GM23338 (cell line): ENCODE data around the gene ATP1B3. TPM values are rescaled to one million over a fixed set of nuclear protein-coding genes. Genes with fewer than 3 reads are reported as not detected.
A peak's percentile ranks its signal among the peaks of the same experiment; 100 is the strongest.
"Not testable (repeated sequence)": the region's sequence is repeated elsewhere in the genome, so short reads cannot be mapped to it uniquely, and the experiment has no call there.

Experiments
- ATAC-seq: fragments of 200-7000 bp; cut with Tn5 transposase; 3 replicates; pipeline ENCODE4 v1.9.1; 2020
- DNase-seq: peaks from one replicate; pipeline ENCODE4 v3.0.0-alpha.2; 2015; ENCODE audit warnings: low spot score
- H2AFZ ChIP-seq: fragments of 200-600 bp; sonication (generic); 2 replicates; pipeline ENCODE4 v1.8.0; 2016; ENCODE audit warnings: antibody characterized with exemption, mild to moderate bottlenecking, moderate library complexity
- H3F3A ChIP-seq: fragments of 200-600 bp; sonication (generic); replicated peaks from 2 replicates; pipeline ENCODE4 v1.8.0; 2017; ENCODE audit warnings: antibody characterized with exemption, mixed run types, low read depth
- H3K27ac ChIP-seq: fragments of 200-600 bp; sonication (generic); 2 replicates; pipeline ENCODE4 v1.6.1; 2016; ENCODE audit warnings: low read depth
- H3K27me3 ChIP-seq: fragments of 200-600 bp; sonication (generic); 2 replicates; pipeline ENCODE4 v1.8.0; 2016; ENCODE audit warnings: mild to moderate bottlenecking, mixed run types, moderate library complexity; ENCODE audit not compliant: insufficient read depth
- H3K36me3 ChIP-seq: fragments of 200-600 bp; sonication (generic); 2 replicates; pipeline ENCODE4 v1.8.0; 2016; ENCODE audit warnings: mild to moderate bottlenecking; ENCODE audit not compliant: insufficient read depth
- H3K4me1 ChIP-seq: fragments of 200-600 bp; sonication (generic); 2 replicates; pipeline ENCODE4 v1.8.0; 2016; ENCODE audit warnings: mild to moderate bottlenecking, moderate library complexity; ENCODE audit not compliant: insufficient read depth
- H3K4me2 ChIP-seq: fragments of 200-600 bp; sonication (generic); 2 replicates; pipeline ENCODE4 v1.7.1; 2017; ENCODE audit warnings: mixed run types
- H3K4me3 ChIP-seq: fragments of 200-600 bp; sonication (generic); 2 replicates; pipeline ENCODE4 v1.6.1; 2016; ENCODE audit warnings: mixed run types
- H3K79me2 ChIP-seq: fragments of 200-600 bp; sonication (generic); replicated peaks from 2 replicates; pipeline ENCODE4 v1.8.0; 2017; ENCODE audit warnings: mild to moderate bottlenecking; ENCODE audit not compliant: insufficient read depth
- H3K9me2 ChIP-seq: fragments of 200-600 bp; sonication (generic); 2 replicates; pipeline ENCODE4 v1.8.0; 2017; ENCODE audit not compliant: insufficient read depth
- H4K20me1 ChIP-seq: fragments of 200-600 bp; sonication (generic); replicated peaks from 2 replicates; pipeline ENCODE4 v1.8.0; 2017; ENCODE audit warnings: mild to moderate bottlenecking; ENCODE audit not compliant: insufficient read depth
- H3K27ac Mint-ChIP-seq: 2 replicates; pipeline ENCODE4 v1.8.0; 2020; ENCODE audit warnings: inconsistent platforms, mild to moderate bottlenecking, moderate library complexity, mixed read lengths
- H3K27me3 Mint-ChIP-seq: 3 replicates; pipeline ENCODE4 v1.8.0; 2022; ENCODE audit warnings: low read depth, mild to moderate bottlenecking, moderate library complexity, mixed read lengths, inconsistent platforms; ENCODE audit not compliant: insufficient read depth, poor library complexity
- H3K36me3 Mint-ChIP-seq: 3 replicates; pipeline ENCODE4 v1.8.0; 2021; ENCODE audit warnings: low read depth, mild to moderate bottlenecking, inconsistent platforms, moderate library complexity, mixed read lengths
- H3K4me1 Mint-ChIP-seq: 3 replicates; pipeline ENCODE4 v1.8.0; 2020; ENCODE audit warnings: mild to moderate bottlenecking, inconsistent platforms, mixed read lengths
- H3K4me3 Mint-ChIP-seq: 3 replicates; pipeline ENCODE4 v1.8.0; 2021; ENCODE audit warnings: moderate library complexity, mild to moderate bottlenecking, inconsistent platforms, mixed read lengths
- H3K9me3 Mint-ChIP-seq: 3 replicates; pipeline ENCODE4 v1.8.0; 2020; ENCODE audit warnings: moderate library complexity, mild to moderate bottlenecking, inconsistent platforms, mixed read lengths
- CREB1 ChIP-seq: fragments of 250-450 bp; sonication (Bioruptor Pico); IDR thresholded peaks from 2 replicates; pipeline ENCODE4 v1.5.0; 2020; ENCODE audit warnings: low read depth, mild to moderate bottlenecking, moderate library complexity
- ZNF114 ChIP-seq: fragments of 250-450 bp; sonication (Bioruptor Pico); IDR thresholded peaks from 2 replicates; pipeline ENCODE4 v1.5.0; 2020; ENCODE audit warnings: mild to moderate bottlenecking, moderate library complexity
- ZNF462 ChIP-seq: fragments of 250-450 bp; sonication (Bioruptor Pico); IDR thresholded peaks from 2 replicates; pipeline ENCODE4 v1.5.0; 2020; ENCODE audit warnings: mild to moderate bottlenecking, moderate library complexity
- polyA plus RNA-seq: library from polyadenylated mRNA; unstranded; fragments of >200 nt; fragmentation: Nextera tagmentation; extraction: Ambion mirVana; gene quantifications from 2 replicates; pipeline ENCODE4 v1.2.1, GENCODE V29; 2016
- small RNA-seq: library from RNA; depleted of rRNA; stranded (forward); fragments of <200 nt; gene quantifications from one replicate; pipeline ENCODE3, GENCODE V24; 2014; ENCODE audit warnings: low replicate concordance
- total RNA-seq: library from RNA; depleted of rRNA; stranded (reverse); fragments of >200 nt; shearing (Covaris generic); gene quantifications from 2 replicates; pipeline ENCODE4 v1.2.3, GENCODE V29; 2014; rRNA removed

ATP1B3 gene
- total and polyA plus RNA-seq, 2 experiments from 2014 or later: 135 to 315 TPM

DNA sequence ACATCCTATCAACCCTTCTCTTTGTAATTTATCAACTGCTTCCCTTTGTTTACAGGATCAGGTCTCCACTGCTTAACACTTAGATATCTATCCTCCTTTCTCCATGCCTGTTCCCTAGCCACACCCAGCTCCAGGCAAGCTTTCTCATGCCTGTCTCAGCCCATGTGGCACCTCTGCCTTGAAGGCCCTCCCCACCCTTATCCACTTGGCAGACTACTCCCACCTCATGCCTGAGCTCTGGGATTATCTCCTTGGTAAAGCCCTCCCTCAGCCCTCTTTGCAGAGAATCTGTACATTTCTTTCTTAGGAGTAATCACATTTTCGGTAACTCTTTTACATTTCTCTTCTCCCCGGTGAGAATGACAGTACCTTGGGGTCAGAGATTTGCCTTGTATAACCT is 96.0 kb downstream of the ATP1B3 start:
- peak; percentile 38; the same call in 1 of the 3 replicates for ATAC-seq
- no peak overlapping the region for H2AFZ ChIP-seq

DNA sequence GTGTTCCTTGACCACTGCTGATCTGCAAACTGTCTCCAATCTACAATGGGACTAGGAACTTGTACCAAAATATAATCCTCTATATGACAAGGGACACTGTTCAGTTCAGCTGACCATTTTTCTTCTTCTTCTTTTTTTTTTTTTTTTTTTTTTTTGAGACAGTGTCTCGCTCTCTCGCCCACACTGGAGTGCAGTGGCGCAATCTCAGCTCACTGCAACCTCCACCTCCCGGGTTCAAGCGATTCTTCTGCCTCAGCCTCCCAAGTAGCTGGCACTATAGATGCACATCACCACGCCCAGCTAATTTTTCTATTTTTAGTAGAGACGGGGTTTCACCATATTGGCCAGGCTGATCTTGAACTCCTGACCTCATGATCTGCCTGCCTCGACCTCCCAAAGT is 98.3 kb downstream of the ATP1B3 start:
- not testable (repeated sequence) for H3K27me3 Mint-ChIP-seq, H3K9me2 ChIP-seq, H3K4me1 Mint-ChIP-seq, H3K4me2 ChIP-seq, H3K4me1 ChIP-seq, H3F3A ChIP-seq, H3K27ac ChIP-seq, ATAC-seq, H2AFZ ChIP-seq, H3K4me3 ChIP-seq, H3K79me2 ChIP-seq, H3K4me3 Mint-ChIP-seq, H3K27ac Mint-ChIP-seq, DNase-seq, H3K9me3 Mint-ChIP-seq, H3K27me3 ChIP-seq
- H4K20me1 ChIP-seq: peaks cover 12% of the 10 kb centered on the region
- H3K36me3 Mint-ChIP-seq: peaks cover 55% of the 10 kb centered on the region
- H3K36me3 ChIP-seq: peaks cover 11% of the 10 kb centered on the region

More for the DNA sequence above, 96.0 kb downstream of the ATP1B3 start:
- 0 out of 2 replicates have a peak, but pooled peaks cover 9% of the 10 kb centered on the region for H3F3A ChIP-seq
- H3K79me2 ChIP-seq: 0 out of 2 replicates have a peak, but pooled peaks cover 7% of the 10 kb centered on the region
- no peak overlapping the region for H3K4me2 ChIP-seq
- H3K27me3 ChIP-seq: no peaks in the 10 kb centered on the region
- Mint-ChIP-seq H3K9me3 (no peaks in the 10 kb centered on the region), H3K4me1 (no peaks in the 10 kb centered on the region), H3K36me3 (peaks cover 61% of the 10 kb centered on the region), H3K27ac (no peak overlapping the region), H3K27me3 (no peaks in the 10 kb centered on the region), H3K4me3 (no peak overlapping the region)
- peak overlapping the region; percentile 55; the same call in 1 of the 2 replicates for H3K27ac ChIP-seq
- H4K20me1 ChIP-seq: peaks cover 12% of the 10 kb centered on the region
- H3K36me3 ChIP-seq: peaks cover 15% of the 10 kb centered on the region
- TF ChIP-seq ZNF114 (CRISPR knock-in tag) (no peak), CREB1 (CRISPR knock-in tag) (no peak), ZNF462 (CRISPR knock-in tag) (no peak)
- DNase-seq: no peak
- no peaks in the 10 kb centered on the region for H3K9me2 ChIP-seq
- H3K4me1 ChIP-seq: no peaks in the 10 kb centered on the region
- no peak overlapping the region for H3K4me3 ChIP-seq

Small RNA genes within 50 kb of the gene (small RNA-seq; reads per million reads assigned to genes)
- gene HMGN2P25 (not detected), gene RNU6-509P (not detected)

Other genes starting within 250 kb of the ATP1B3 start
- gene RNF7, start 138.3 kb upstream of the ATP1B3 start, total RNA-seq: 156 and 173 TPM in 2 replicates
- gene RNF7, start 138.3 kb upstream of the ATP1B3 start, polyA plus RNA-seq: 254 and 256 TPM in 2 replicates
- not detected in 2 replicates for gene GRK7, start 113.2 kb upstream of the ATP1B3 start, total RNA-seq
- gene GRK7, start 113.2 kb upstream of the ATP1B3 start, polyA plus RNA-seq: not detected in 2 replicates